Measurements from ENCODE around the gene MDFIC.
A peak's percentile ranks its signal among the peaks of the same experiment; 100 is the strongest.

Gene MDFIC

DNA sequence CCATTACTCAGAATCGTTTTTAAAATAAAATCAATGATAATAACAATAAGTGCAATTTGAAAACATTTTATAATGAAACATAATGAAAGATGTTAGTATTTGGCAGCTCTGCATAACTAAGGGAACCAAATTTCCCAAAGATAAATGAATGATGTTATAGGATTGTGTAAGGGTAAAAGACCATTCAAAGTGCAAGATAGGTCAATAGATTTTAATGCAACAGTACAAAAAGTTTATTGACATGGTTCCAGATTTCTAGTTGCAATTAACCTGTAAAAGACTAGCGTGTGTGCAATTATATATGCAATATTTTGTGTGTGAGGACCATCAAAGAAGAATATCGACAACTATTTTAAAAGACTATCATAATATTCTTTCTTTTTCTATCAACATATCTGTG is 122.3 kb downstream of the MDFIC start:
- DNase-seq, result no peak

DNA sequence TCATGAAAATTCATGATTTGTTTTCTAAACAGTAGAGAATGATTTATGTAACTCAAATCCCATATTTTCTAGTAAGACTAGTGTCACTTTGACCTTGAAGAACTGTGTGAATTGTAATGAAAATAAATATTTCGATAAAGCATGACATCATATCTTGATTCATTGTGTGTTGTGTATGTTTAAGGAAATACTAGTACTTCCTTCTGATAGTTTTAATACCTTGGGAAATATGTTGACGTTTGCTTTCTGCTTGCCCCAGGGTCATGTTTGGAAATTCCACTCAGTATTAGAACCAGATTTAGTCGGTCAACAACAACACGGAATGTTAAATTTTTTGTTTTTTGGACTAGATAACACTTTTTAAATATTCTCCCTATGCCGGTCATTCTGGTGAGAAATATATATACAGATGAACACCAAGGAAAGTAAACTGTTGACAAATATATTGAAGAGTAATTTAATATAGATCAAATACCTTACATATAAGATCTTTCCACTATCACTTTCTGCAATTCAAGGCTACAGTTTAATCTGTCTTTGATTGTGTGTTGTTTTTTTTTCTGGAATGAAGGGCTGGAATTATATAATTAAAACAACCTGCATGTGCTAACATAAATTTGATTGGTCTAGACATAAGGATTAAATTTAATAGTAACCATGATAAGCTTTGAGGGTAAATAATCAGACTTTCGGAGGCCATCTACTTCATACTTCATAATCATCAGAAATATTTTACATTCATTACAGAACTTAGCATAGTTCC is 126.2 kb downstream of the MDFIC start:
- DNase-seq, result no peak

- no peak for DNase-seq
Measured at GRCh38 chr7:115052706-115053105, 130.8 kb downstream of the MDFIC start.

- DNase-seq, result no peak
Measured at GRCh38 chr7:115054478-115055065, 132.7 kb downstream of the MDFIC start.

- DNase-seq, result no peak
Measured at GRCh38 chr7:115056019-115056418, 134.1 kb downstream of the MDFIC start.

GRCh38 chr7:115058726-115059125 is 136.8 kb downstream of the MDFIC start:
- DNase-seq, result no peak

DNA sequence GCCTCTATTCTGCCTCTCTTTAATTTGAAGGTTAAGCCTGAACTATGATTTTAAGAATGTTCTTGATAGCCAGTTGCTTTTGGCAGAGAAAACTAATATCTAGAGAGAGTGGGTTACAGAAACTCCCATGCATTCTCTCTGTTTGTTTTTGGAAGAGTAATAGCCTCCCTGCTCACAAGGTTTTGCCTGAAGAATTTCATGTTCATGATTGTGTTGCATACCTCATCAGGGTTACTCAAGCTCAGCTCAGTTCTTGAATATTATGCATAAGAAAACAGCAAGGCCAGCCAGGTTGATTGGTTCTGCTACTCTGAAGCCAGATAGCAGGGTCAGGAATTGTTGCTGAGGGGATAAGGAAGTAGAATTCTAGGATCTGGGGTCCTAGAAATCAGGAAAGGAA is 137.4 kb downstream of the MDFIC start:
- DNase-seq, result no peak

- no peak for DNase-seq
Measured at GRCh38 chr7:115060095-115060870, 138.4 kb downstream of the MDFIC start.

DNA sequence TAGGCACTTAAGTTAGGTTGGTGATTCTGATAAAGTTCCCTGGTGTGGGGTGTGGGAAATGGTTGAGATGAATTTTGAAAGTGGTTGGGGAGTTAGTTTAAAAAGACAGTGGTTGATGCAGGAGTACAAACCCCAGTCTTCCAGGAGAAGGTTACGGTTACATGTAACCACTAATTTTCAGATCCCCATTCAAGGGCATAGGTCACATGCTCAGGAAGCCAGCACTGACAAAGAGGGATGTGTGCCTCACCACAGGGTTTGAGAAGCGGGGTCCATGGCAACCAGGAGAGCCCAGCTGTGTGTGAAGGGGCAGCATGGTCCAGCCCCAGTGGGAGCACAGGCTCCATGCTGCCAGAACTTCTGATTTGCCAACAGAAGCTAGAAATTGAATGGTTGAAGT is 144.2 kb downstream of the MDFIC start:
- DNase-seq, result peak in 1 of 3 experiments; percentile 40

DNA sequence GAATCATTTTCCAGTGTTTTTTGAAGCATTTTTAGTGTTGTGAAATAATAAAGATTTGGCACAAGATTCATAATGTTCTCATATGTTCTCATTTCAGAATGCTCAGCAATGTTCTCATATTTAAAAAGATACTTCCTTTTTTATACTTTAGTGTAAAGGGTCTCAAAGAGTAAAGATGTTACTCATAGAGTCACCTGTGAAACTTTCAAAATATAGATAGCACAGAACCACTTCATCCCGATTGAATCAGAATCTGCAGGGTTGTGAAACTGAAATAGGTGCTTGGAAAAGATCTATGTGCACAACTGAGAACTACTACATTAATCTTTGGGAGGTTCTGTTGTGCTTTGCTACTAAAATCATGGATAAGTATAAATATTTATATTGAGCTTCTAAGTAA is 144.7 kb downstream of the MDFIC start:
- DNase-seq, result no peak

DNA sequence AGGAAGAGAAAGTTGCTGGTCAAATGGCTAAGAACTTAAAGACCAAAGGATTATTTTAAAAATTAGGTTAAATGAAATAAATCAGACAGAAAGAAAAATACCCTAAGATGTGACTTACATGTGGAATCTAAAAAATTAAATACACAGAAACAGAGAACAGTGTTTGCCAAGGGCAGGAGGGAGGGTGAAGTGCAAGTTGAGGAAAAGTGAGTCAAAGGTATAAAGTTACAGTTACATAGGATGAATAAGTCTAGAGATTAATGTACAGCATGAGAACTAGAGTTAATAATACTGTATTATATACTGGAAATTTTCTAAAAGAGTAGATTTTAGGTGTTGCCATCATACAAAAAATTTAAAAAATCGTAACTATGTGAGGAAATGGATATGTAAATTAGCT is 146.3 kb downstream of the MDFIC start:
- no peak for DNase-seq

Measured in NCI-H1417 (cell line).